ENCODE measurements around the gene NDUFB4.

DNA sequence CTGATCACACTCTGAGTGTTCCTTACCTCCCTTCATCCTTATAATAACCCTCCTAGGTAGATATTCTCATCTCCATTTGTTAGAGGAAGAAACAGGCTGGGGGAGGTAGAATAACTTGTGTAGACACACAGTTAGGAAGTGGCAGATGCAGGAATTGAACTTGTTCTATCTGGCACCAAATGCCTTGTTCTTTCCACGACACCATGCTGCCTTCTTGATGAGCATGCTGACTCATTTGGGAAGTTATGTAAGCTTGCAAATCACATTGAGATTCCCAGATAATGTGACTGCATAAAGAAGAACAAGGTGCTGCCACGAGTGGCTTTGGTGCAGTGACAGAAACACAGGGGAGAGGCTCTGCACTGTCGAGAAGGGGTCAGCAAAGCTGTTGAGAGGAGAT, 27.5 kb upstream of the NDUFB4 start:
- TF ChIP-seq, protein P1, sequence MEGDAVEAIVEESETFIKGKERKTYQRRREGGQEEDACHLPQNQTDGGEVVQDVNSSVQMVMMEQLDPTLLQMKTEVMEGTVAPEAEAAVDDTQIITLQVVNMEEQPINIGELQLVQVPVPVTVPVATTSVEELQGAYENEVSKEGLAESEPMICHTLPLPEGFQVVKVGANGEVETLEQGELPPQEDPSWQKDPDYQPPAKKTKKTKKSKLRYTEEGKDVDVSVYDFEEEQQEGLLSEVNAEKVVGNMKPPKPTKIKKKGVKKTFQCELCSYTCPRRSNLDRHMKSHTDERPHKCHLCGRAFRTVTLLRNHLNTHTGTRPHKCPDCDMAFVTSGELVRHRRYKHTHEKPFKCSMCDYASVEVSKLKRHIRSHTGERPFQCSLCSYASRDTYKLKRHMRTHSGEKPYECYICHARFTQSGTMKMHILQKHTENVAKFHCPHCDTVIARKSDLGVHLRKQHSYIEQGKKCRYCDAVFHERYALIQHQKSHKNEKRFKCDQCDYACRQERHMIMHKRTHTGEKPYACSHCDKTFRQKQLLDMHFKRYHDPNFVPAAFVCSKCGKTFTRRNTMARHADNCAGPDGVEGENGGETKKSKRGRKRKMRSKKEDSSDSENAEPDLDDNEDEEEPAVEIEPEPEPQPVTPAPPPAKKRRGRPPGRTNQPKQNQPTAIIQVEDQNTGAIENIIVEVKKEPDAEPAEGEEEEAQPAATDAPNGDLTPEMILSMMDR (conservative IDR thresholded peaks at IDR 0.05 in 1 of 2, IDR thresholded peaks at IDR 0.05 in 1 of 2; ENCODE audit: low read depth in 1 of 2, low read length in 2 of 2), result no peak
- TF ChIP-seq EZH2 (IDR thresholded peaks at IDR 0.05; ENCODE audit: low read length, missing control alignments), result no peak
